HepG2 (cell line): Measurements from ENCODE around the gene CASZ1. TPM values are rescaled to one million over a fixed set of nuclear protein-coding genes. Genes with fewer than 3 reads are reported as not detected.
A peak's percentile ranks its signal among the peaks of the same experiment; 100 is the strongest.

Experiments used
- ATAC-seq: fragments of 200-7000 bp; cut with Tn5 transposase; 3 replicates; pipeline ENCODE4 v1.9.1; 2020; ENCODE audit warnings: mild to moderate bottlenecking, moderate library complexity
- BruUV-seq: library from RNA; stranded (reverse); fragments of 400-500 nt; replicated peaks from 2 replicates; lab custom pipeline; 2021; lab: Mats Ljungman, UMichigan
- CTCF ChIA-PET: fragments of 300-600 bp; formaldehyde crosslinking; extraction: SDS; loops from one replicate; lab custom pipeline; 2021; ENCODE audit warnings: low total read pairs, inconsistent platforms, low intra/inter-chr PET ratio; lab: Yijun Ruan, JAX
- POLR2A ChIA-PET: fragments of 350-600 bp; sonication (Branson Sonifier 250); formaldehyde crosslinking; loops from one replicate; lab custom pipeline; 2020; ENCODE audit warnings: antibody characterized with exemption, inconsistent platforms; lab: Yijun Ruan, JAX
- DNase-seq: peaks from one replicate; pipeline ENCODE4 v3.0.0-alpha.2; 2015; ENCODE audit warnings: low spot score
- FAIRE-seq: peaks from 3 replicates; lab custom pipeline; 2011; peaks lifted over from hg19 to GRCh38; lab: Jason Lieb, UNC
- H2AFZ ChIP-seq: one replicate; pipeline ENCODE4 v1.6.1; 2011; ENCODE audit warnings: low read length, inconsistent platforms
- H3K27ac ChIP-seq: fragments of 300-600 bp; 3 replicates; pipeline ENCODE4 v1.8.0; 2011; ENCODE audit warnings: mixed run types, mild to moderate bottlenecking, mixed read lengths, low read length, inconsistent platforms; ENCODE audit not compliant: insufficient read depth; ENCODE audit errors: extremely low read length
- H3K27me3 ChIP-seq, 2 experiments: fragments of 200-600 bp in 1 of 2; 2 replicates in 1 of 2; 3 replicates in 1 of 2; pipeline versions ENCODE4 v1.6.0 to v1.8.0; 2011; ENCODE audit warnings: low read length in 2 of 2, mild to moderate bottlenecking in 2 of 2, moderate library complexity in 2 of 2, inconsistent platforms in 1 of 2; ENCODE audit not compliant: insufficient read depth in 2 of 2, control insufficient read depth in 1 of 2
- H3K36me3 ChIP-seq, 2 experiments: fragments of 200-600 bp in 1 of 2; replicated peaks in 1 of 2; 2 replicates in 1 of 2; 3 replicates in 1 of 2; pipeline versions ENCODE4 v1.5.1 to v1.8.0; 2011; ENCODE audit warnings: low read length in 2 of 2, inconsistent platforms in 1 of 2; ENCODE audit not compliant: insufficient read depth in 2 of 2, control insufficient read depth in 1 of 2
- H3K4me1 ChIP-seq: 2 replicates; pipeline ENCODE4 v1.5.1; 2012; ENCODE audit warnings: low read length, inconsistent platforms; ENCODE audit not compliant: insufficient read depth
- H3K4me2 ChIP-seq: 2 replicates; pipeline ENCODE4 v1.6.0; 2011; ENCODE audit warnings: low read depth, low read length, inconsistent platforms
- H3K4me3 ChIP-seq, 3 experiments: fragments of 200-600 bp in 1 of 3; sonication (generic), shearing (Covaris generic) in 1 of 3; replicated peaks in 1 of 3; 2 replicates each; pipeline ENCODE4 v1.5.1; 2011 to 2016; ENCODE audit warnings: low read length in 3 of 3, inconsistent platforms in 2 of 3, low read depth in 2 of 3, mild to moderate bottlenecking in 2 of 3, control low read depth in 1 of 3, mixed read lengths in 1 of 3; ENCODE audit not compliant: insufficient read depth in 1 of 3
- H3K79me2 ChIP-seq: one replicate; pipeline ENCODE4 v1.6.1; 2011; ENCODE audit warnings: low read length, inconsistent platforms; ENCODE audit not compliant: insufficient read depth
- H3K9ac ChIP-seq: 2 replicates; pipeline ENCODE4 v1.6.0; 2011; ENCODE audit warnings: mild to moderate bottlenecking, low read depth, low read length, inconsistent platforms; ENCODE audit not compliant: insufficient read depth
- H3K9me3 ChIP-seq: 2 replicates; pipeline ENCODE4 v1.5.1; 2012; ENCODE audit warnings: mild to moderate bottlenecking, low read length
- H4K20me1 ChIP-seq: 2 replicates; pipeline ENCODE4 v1.6.0; 2011; ENCODE audit warnings: inconsistent platforms, mild to moderate bottlenecking, low read length, moderate library complexity; ENCODE audit not compliant: insufficient read depth
- ATF7 ChIP-seq, 2 experiments: fragments of 450-650 bp in 1 of 2; sonication (generic) in 1 of 2; formaldehyde crosslinking in 1 of 2; IDR thresholded peaks; 2 replicates each; pipeline versions ENCODE4 v1.4.0 to v1.6.1; 2016 to 2020; ENCODE audit warnings: antibody characterized with exemption in 1 of 2, mild to moderate bottlenecking in 1 of 2, missing genetic modification reagents in 1 of 2
- IRF2 ChIP-seq: IDR thresholded peaks from 2 replicates; pipeline ENCODE4 v1.6.1; 2018; ENCODE audit warnings: missing genetic modification reagents, missing compliant biosample characterization
- MAZ ChIP-seq, 2 experiments: sonication (generic) in 1 of 2; formaldehyde crosslinking in 1 of 2; IDR thresholded peaks; 2 replicates each; pipeline versions ENCODE4 v1.5.0 to v1.6.1; 2012 to 2020; ENCODE audit warnings: low read depth in 2 of 2, mild to moderate bottlenecking in 2 of 2, borderline replicate concordance in 1 of 2, improper control_type of control experiment in 1 of 2, low read length in 1 of 2, missing genetic modification reagents in 1 of 2, moderate library complexity in 1 of 2
- RNF2 ChIP-seq: fragments of 450-650 bp; conservative IDR thresholded peaks from 2 replicates; pipeline ENCODE4 v1.6.1; 2016; ENCODE audit warnings: low read depth
- ZNF124 ChIP-seq: sonication (generic); formaldehyde crosslinking; IDR thresholded peaks from 2 replicates; pipeline ENCODE4 v1.4.0; 2020; ENCODE audit warnings: missing genetic modification reagents
- ZNF629 ChIP-seq: sonication (generic); formaldehyde crosslinking; conservative IDR thresholded peaks from 2 replicates; pipeline ENCODE4 v1.5.0; 2020; ENCODE audit warnings: missing genetic modification reagents
- ZNF781 ChIP-seq: sonication (generic); formaldehyde crosslinking; IDR thresholded peaks from 2 replicates; pipeline ENCODE4 v1.5.1; 2020; ENCODE audit warnings: borderline replicate concordance, mild to moderate bottlenecking, missing genetic modification reagents; ENCODE audit errors: not compliant biosample characterization
- WGBS: methylation state at CpG from one replicate; pipeline ENCODE4 v1.1.6; 2017; ENCODE audit warnings: low lambda C conversion rate; 5-methylcytosine and 5-hydroxymethylcytosine counted together
- in situ Hi-C: cut with HindIII; loops from 2 replicates; pipeline ENCODE4 v1.10.0; 2017; ENCODE audit warnings: low pct_unique_long_range_greater_than_20kb; ENCODE audit not compliant: extremely low pct_ligation_motif_present
- intact Hi-C: fragments of 100-400 bp; cut with micrococcal nuclease; formaldehyde crosslinking; loops from one replicate; pipeline ENCODE4 v1.10.0; 2022; ENCODE audit not compliant: unreplicated experiment
- polyA plus RNA-seq, 8 experiments: library from polyadenylated mRNA; depleted of rRNA in 3 of 8; stranded (reverse) in 7 of 8; unstranded in 1 of 8; fragments of >200 nt; fragmentation: Illumina TruSeq in 4 of 8; extraction: Trizol in 4 of 8; gene quantifications; 2 replicates each; pipeline versions ENCODE4 v1.2.1 to v1.2.3, GENCODE V29; 2011 to 2016; ENCODE audit warnings: low read depth in 4 of 8, missing spikeins in 1 of 8, mixed read lengths in 1 of 8; ENCODE audit not compliant: insufficient read depth in 1 of 8
- total RNA-seq, 5 experiments: library from RNA; depleted of rRNA; stranded (reverse); fragments of >200 nt; fragmentation: Illumina TruSeq; extraction: Trizol; gene quantifications; 2 replicates each; pipeline ENCODE4 v1.2.3, GENCODE V29; 2016; ENCODE audit warnings: low read depth in 1 of 5
- TF ChIP-seq, protein P1 (sequence below): sonication (generic); formaldehyde crosslinking; IDR thresholded peaks from 2 replicates; pipeline ENCODE4 v1.8.0; 2022; ENCODE audit warnings: mild to moderate bottlenecking, missing genetic modification reagents; ENCODE audit not compliant: insufficient replicate concordance

The CASZ1 gene
- total and polyA plus RNA-seq, 2 of the 13 experiments (the other 11 are each of a cell fraction or from before 2014, with no cell fraction given): 1.9 to 3.7 TPM

GRCh38 chr1:10824821-10825540 lies 28.5 kb upstream of the CASZ1 start:
- Histone ChIP-seq H3K36me3 (no peaks in the 10 kb centered on the region), H3K9me3 (no peaks in the 10 kb centered on the region), H3K27ac (no peak overlapping the region), H3K79me2 (no peaks in the 10 kb centered on the region), H4K20me1 (no peaks in the 10 kb centered on the region), H3K9ac (no peak overlapping the region), H3K4me2 (no peak overlapping the region), H3K27me3 (peaks cover 5 to 47% of the 10 kb centered on the region in 2 experiments), H3K4me3 (no peak overlapping the region), H3K4me1 (peaks cover 12% of the 10 kb centered on the region; the same call in 1 of the 2 replicates), H2AFZ (no peak overlapping the region)
- FAIRE-seq (no peak), ATAC-seq (no peak), DNase-seq (no peak)
- intact Hi-C loops: no loop called here
- TF ChIP-seq RNF2 (no peak), IRF2 (CRISPR knock-in tag) (no peak), ZNF629 (CRISPR knock-in tag) (peak; percentile 67)
- no TSS peak for BruUV-seq
- 22% methylated on average over 15 of the region's 19 CpGs for WGBS
- in situ Hi-C loops: no loop called here
- ChIA-PET POLR2A (no interaction called here), CTCF (no interaction called here)

GRCh38 chr1:10823000-10823401 lies 26.6 kb upstream of the CASZ1 start:
- Histone ChIP-seq H3K79me2 (no peaks in the 10 kb centered on the region), H3K4me2 (no peak overlapping the region), H3K9ac (no peak overlapping the region), H3K9me3 (no peaks in the 10 kb centered on the region), H3K27me3 (peaks cover 2 to 33% of the 10 kb centered on the region in 2 experiments; a peak in 4 of 5 replicates), H3K4me3 (no peak overlapping the region), H2AFZ (no peak overlapping the region), H3K27ac (no peak overlapping the region), H4K20me1 (no peaks in the 10 kb centered on the region), H3K36me3 (no peaks in the 10 kb centered on the region), H3K4me1 (no peaks in the 10 kb centered on the region)
- intact Hi-C loops: no loop called here
- TF ChIP-seq ZNF781 (no peak), MAZ (IDR thresholded peaks at IDR 0.05; ENCODE audit: borderline replicate concordance, low read depth, low read length) (no peak), MAZ (CRISPR knock-in tag; IDR thresholded peaks at IDR 0.05; ENCODE audit: low read depth) (no peak), ZNF124 (CRISPR knock-in tag) (no peak), ATF7 (IDR thresholded peaks at IDR 0.05) (no peak), ATF7 (CRISPR knock-in tag; IDR thresholded peaks at IDR 0.05) (no peak)
- TF ChIP-seq, protein P1, sequence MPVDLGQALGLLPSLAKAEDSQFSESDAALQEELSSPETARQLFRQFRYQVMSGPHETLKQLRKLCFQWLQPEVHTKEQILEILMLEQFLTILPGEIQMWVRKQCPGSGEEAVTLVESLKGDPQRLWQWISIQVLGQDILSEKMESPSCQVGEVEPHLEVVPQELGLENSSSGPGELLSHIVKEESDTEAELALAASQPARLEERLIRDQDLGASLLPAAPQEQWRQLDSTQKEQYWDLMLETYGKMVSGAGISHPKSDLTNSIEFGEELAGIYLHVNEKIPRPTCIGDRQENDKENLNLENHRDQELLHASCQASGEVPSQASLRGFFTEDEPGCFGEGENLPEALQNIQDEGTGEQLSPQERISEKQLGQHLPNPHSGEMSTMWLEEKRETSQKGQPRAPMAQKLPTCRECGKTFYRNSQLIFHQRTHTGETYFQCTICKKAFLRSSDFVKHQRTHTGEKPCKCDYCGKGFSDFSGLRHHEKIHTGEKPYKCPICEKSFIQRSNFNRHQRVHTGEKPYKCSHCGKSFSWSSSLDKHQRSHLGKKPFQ (CRISPR knock-in tag): no peak
- WGBS: 59% methylated on average over 14 of the region's 14 CpGs
- no peak for DNase-seq
- ATAC-seq: no peak
- BruUV-seq: no TSS peak
- ChIA-PET CTCF (no interaction called here), POLR2A (no interaction called here)
- in situ Hi-C loops: no loop called here
- no peak for FAIRE-seq
